Liver (tissue), 9 donors: Measurements from ENCODE around the gene ZNF33B. TPM values are rescaled to one million over a fixed set of nuclear protein-coding genes. Genes with fewer than 3 reads are reported as not detected.

Source experiments
- DNase-seq: peaks from one replicate; pipeline ENCODE4 v3.0.0-alpha.2; 2017; ENCODE audit warnings: low spot score
- H3K27ac ChIP-seq, 2 donors: one replicate each; pipeline ENCODE4 v1.7.0; 2013; ENCODE audit warnings: inconsistent platforms in 2 of 2, low read length in 2 of 2, control low read depth in 1 of 2, low read depth in 1 of 2, mild to moderate bottlenecking in 1 of 2
- H3K27me3 ChIP-seq, 4 donors: one replicate each; pipeline versions ENCODE4 v1.6.1 to v1.7.0; 2013; ENCODE audit warnings: low read length in 3 of 4, inconsistent platforms in 1 of 4, mild to moderate bottlenecking in 1 of 4, moderate library complexity in 1 of 4; ENCODE audit not compliant: control insufficient read depth in 4 of 4, insufficient read depth in 4 of 4
- H3K36me3 ChIP-seq, 4 donors: one replicate each; pipeline versions ENCODE4 v1.6.1 to v1.7.0; 2013; ENCODE audit warnings: low read length in 3 of 4, mild to moderate bottlenecking in 3 of 4, low read depth in 1 of 4, moderate library complexity in 1 of 4; ENCODE audit not compliant: control insufficient read depth in 4 of 4, insufficient read depth in 3 of 4
- H3K4me1 ChIP-seq, 4 donors: one replicate each; pipeline versions ENCODE4 v1.6.1 to v1.7.0; 2013; ENCODE audit warnings: low read length in 3 of 4, mild to moderate bottlenecking in 3 of 4, moderate library complexity in 1 of 4; ENCODE audit not compliant: control insufficient read depth in 4 of 4, insufficient read depth in 4 of 4
- H3K4me3 ChIP-seq, 3 donors: one replicate each; pipeline versions ENCODE4 v1.6.1 to v1.7.0; 2013; ENCODE audit warnings: low read length in 3 of 3, control low read depth in 1 of 3, low read depth in 1 of 3, mild to moderate bottlenecking in 1 of 3
- H3K9ac ChIP-seq, 2 donors: one replicate each; pipeline ENCODE4 v1.7.0; 2013; ENCODE audit warnings: low read length in 2 of 2, mild to moderate bottlenecking in 2 of 2, moderate library complexity in 2 of 2, control low read depth in 1 of 2, low read depth in 1 of 2
- H3K9me3 ChIP-seq, 4 donors: one replicate each; pipeline versions ENCODE4 v1.6.1 to v1.7.0; 2013; ENCODE audit warnings: low read length in 3 of 4; ENCODE audit not compliant: control insufficient read depth in 4 of 4
- ATF3 ChIP-seq: IDR thresholded peaks from 2 replicates; pipeline ENCODE4 v1.6.1; 2016; ENCODE audit warnings: antibody characterized with exemption
- CTCF ChIP-seq: fragments of 150-350 bp; IDR thresholded peaks from 2 replicates; pipeline ENCODE4 v1.5.1; 2017; ENCODE audit warnings: improper control_type of control experiment, low read depth, low read length; ENCODE audit not compliant: missing input control
- EGR1 ChIP-seq, 2 donors: IDR thresholded peaks; 2 replicates each; pipeline ENCODE4 v1.6.1; 2016 to 2018; ENCODE audit warnings: antibody characterized with exemption in 2 of 2, low read depth in 2 of 2
- FOXA1 ChIP-seq: IDR thresholded peaks from 2 replicates; pipeline ENCODE4 v1.6.1; 2016; ENCODE audit warnings: antibody characterized with exemption
- FOXA2 ChIP-seq: IDR thresholded peaks from 2 replicates; pipeline ENCODE4 v1.6.1; 2016; ENCODE audit warnings: antibody characterized with exemption
- GABPA ChIP-seq, 2 donors: IDR thresholded peaks in 1 of 2; conservative IDR thresholded peaks in 1 of 2; 2 replicates each; pipeline ENCODE4 v1.6.1; 2016; ENCODE audit warnings: antibody characterized with exemption in 2 of 2, mild to moderate bottlenecking in 1 of 2, moderate library complexity in 1 of 2
- HNF4A ChIP-seq, 2 donors: conservative IDR thresholded peaks; 2 replicates each; pipeline ENCODE4 v1.6.1; 2016; ENCODE audit warnings: antibody characterized with exemption in 2 of 2, mild to moderate bottlenecking in 2 of 2
- NR2F2 ChIP-seq: IDR thresholded peaks from 2 replicates; pipeline ENCODE4 v1.6.1; 2016; ENCODE audit warnings: antibody characterized with exemption
- RXRA ChIP-seq, 2 donors: IDR thresholded peaks; 2 replicates each; pipeline ENCODE4 v1.6.1; 2017 to 2018; ENCODE audit warnings: antibody characterized with exemption in 2 of 2, mild to moderate bottlenecking in 1 of 2
- SP1 ChIP-seq: IDR thresholded peaks from 2 replicates; pipeline ENCODE4 v1.6.1; 2018; ENCODE audit warnings: antibody characterized with exemption, mild to moderate bottlenecking
- TAF1 ChIP-seq: conservative IDR thresholded peaks from 2 replicates; pipeline ENCODE4 v1.6.1; 2016; ENCODE audit warnings: antibody characterized with exemption, mild to moderate bottlenecking
- YY1 ChIP-seq: IDR thresholded peaks from 2 replicates; pipeline ENCODE4 v1.6.1; 2016; ENCODE audit warnings: antibody characterized with exemption, mild to moderate bottlenecking
- WGBS: extraction: QIAGEN DNeasy Blood & Tissue Kit; methylation state at CpG from one replicate; pipeline ENCODE4 v1.1.7; 2013; 5-methylcytosine and 5-hydroxymethylcytosine counted together
- polyA plus RNA-seq, 2 donors: library from polyadenylated mRNA; stranded (reverse) in 1 of 2; unstranded in 1 of 2; fragments of 200-250 nt in 1 of 2; fragments of >200 nt in 1 of 2; fragmentation: Nextera tagmentation in 1 of 2; extraction: Ambion mirVana in 1 of 2; gene quantifications; one replicate each; pipeline versions ENCODE4 v1.2.1 to v1.2.3, GENCODE V29; 2013 to 2015
- total RNA-seq, 2 donors: library from RNA; depleted of rRNA; stranded (reverse); fragments of >200 nt; gene quantifications; one replicate each; pipeline ENCODE4 v1.2.3, GENCODE V29; 2014
- TF ChIP-seq, protein P1 (sequence below): IDR thresholded peaks from 2 replicates; pipeline ENCODE4 v1.6.1; 2016; ENCODE audit warnings: antibody characterized with exemption
- TF ChIP-seq, protein P2 (sequence below): IDR thresholded peaks from 2 replicates; pipeline ENCODE4 v1.6.1; 2016; ENCODE audit warnings: antibody characterized with exemption, mild to moderate bottlenecking
- donor health status: healthy.
- donor health status: healthy.
- donor health status: healthy.
- donor health status: healthy.
- donor health status: healthy.

Gene ZNF33B
- total and polyA plus RNA-seq, 4 donors: 5.6 to 16.0 (median 8.5) TPM

GRCh38 chr10:42551582-42552187 lies 86.7 kb downstream of the ZNF33B start:
- peak; percentile 38 for DNase-seq
- Histone ChIP-seq H3K27me3 (no peaks in the 10 kb centered on the region), H3K9ac (peak overlapping the region; percentile 18 to 45), H3K4me3 (peak overlapping the region; percentile 62 to 89 (median 85)), H3K9me3 (no peaks in the 10 kb centered on the region), H3K27ac (no peak overlapping the region), H3K36me3 (peaks cover 0 to 4% (median 0%) of the 10 kb centered on the region in 4 donors), H3K4me1 (peaks cover 0 to 15% (median 11%) of the 10 kb centered on the region in 4 donors)
- 62% methylated on average over 24 of the region's 24 CpGs for WGBS
- TF ChIP-seq NR2F2: no peak
- TF ChIP-seq GABPA (IDR thresholded peaks at IDR 0.05 in 1 of 2, conservative IDR thresholded peaks at IDR 0.05 in 1 of 2): no peak
- TF ChIP-seq, protein P1, sequence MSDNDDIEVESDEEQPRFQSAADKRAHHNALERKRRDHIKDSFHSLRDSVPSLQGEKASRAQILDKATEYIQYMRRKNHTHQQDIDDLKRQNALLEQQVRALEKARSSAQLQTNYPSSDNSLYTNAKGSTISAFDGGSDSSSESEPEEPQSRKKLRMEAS: no peak
- TF ChIP-seq HNF4A (conservative IDR thresholded peaks at IDR 0.05): no peak
- TF ChIP-seq YY1: no peak
- TF ChIP-seq FOXA1: no peak
- no peak for TF ChIP-seq ATF3
- no peak for TF ChIP-seq EGR1 (IDR thresholded peaks at IDR 0.05; ENCODE audit: low read depth in 2 of 2)
- TF ChIP-seq, protein P2, sequence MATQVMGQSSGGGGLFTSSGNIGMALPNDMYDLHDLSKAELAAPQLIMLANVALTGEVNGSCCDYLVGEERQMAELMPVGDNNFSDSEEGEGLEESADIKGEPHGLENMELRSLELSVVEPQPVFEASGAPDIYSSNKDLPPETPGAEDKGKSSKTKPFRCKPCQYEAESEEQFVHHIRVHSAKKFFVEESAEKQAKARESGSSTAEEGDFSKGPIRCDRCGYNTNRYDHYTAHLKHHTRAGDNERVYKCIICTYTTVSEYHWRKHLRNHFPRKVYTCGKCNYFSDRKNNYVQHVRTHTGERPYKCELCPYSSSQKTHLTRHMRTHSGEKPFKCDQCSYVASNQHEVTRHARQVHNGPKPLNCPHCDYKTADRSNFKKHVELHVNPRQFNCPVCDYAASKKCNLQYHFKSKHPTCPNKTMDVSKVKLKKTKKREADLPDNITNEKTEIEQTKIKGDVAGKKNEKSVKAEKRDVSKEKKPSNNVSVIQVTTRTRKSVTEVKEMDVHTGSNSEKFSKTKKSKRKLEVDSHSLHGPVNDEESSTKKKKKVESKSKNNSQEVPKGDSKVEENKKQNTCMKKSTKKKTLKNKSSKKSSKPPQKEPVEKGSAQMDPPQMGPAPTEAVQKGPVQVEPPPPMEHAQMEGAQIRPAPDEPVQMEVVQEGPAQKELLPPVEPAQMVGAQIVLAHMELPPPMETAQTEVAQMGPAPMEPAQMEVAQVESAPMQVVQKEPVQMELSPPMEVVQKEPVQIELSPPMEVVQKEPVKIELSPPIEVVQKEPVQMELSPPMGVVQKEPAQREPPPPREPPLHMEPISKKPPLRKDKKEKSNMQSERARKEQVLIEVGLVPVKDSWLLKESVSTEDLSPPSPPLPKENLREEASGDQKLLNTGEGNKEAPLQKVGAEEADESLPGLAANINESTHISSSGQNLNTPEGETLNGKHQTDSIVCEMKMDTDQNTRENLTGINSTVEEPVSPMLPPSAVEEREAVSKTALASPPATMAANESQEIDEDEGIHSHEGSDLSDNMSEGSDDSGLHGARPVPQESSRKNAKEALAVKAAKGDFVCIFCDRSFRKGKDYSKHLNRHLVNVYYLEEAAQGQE: no peak
- TF ChIP-seq TAF1: no peak
- no peak for TF ChIP-seq FOXA2
- TF ChIP-seq RXRA (IDR thresholded peaks at IDR 0.05): no peak

DNA sequence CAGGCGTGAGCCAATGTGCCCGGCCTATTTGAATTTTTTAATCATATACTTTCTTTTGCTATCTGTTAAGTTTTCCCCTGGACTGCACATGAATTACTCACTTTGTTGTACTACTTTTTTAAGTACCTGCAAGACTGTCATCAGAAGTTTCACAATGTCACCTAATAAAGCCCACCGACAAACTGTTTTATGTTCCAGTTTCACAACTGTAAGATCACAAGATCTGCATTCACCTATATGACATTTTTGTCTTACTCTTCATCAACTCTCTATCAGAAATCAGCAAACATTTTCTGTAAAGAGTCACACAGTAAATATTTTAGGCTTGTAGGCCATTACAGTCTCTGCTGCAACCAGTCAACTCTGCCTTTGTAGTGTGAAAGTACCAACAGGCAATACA lies 88.5 kb downstream of the ZNF33B start:
- Histone ChIP-seq H3K27ac (no peak overlapping the region), H3K27me3 (no peaks in the 10 kb centered on the region), H3K4me1 (peaks cover 0 to 15% (median 11%) of the 10 kb centered on the region in 4 donors), H3K9ac (no peak overlapping the region), H3K9me3 (peaks cover 0 to 3% (median 1%) of the 10 kb centered on the region in 4 donors), H3K36me3 (peaks cover 0 to 4% (median 0%) of the 10 kb centered on the region in 4 donors), H3K4me3 (no peak overlapping the region)
- 96% methylated on average over 3 of the region's 3 CpGs for WGBS
- DNase-seq: no peak
- TF ChIP-seq RXRA (IDR thresholded peaks at IDR 0.05): no peak
- TF ChIP-seq SP1: no peak
- no peak for TF ChIP-seq HNF4A (conservative IDR thresholded peaks at IDR 0.05)
- TF ChIP-seq YY1: no peak
- TF ChIP-seq, protein P2: no peak
- TF ChIP-seq, protein P1: no peak
- TF ChIP-seq EGR1 (IDR thresholded peaks at IDR 0.05; ENCODE audit: low read depth in 2 of 2): no peak
- TF ChIP-seq CTCF: no peak
- TF ChIP-seq NR2F2: no peak
- no peak for TF ChIP-seq TAF1
